Myocyte (in vitro differentiated cells): Measurements from ENCODE around the gene GAB2. TPM values are rescaled to one million over a fixed set of nuclear protein-coding genes. Genes with fewer than 3 reads are reported as not detected.
"Not testable (repeated sequence)": the region's sequence is repeated elsewhere in the genome, so short reads cannot be mapped to it uniquely, and the experiment has no call there.

Experiments
- DNase-seq: peaks from one replicate; pipeline ENCODE4 v3.0.0-alpha.2; 2012; ENCODE audit warnings: low read depth
- total RNA-seq: library from RNA; depleted of rRNA; stranded (reverse); fragments of >200 nt; gene quantifications from 2 replicates; pipeline ENCODE4 v1.2.3, GENCODE V29; 2014

GAB2 gene
- total RNA-seq, 1 donor from 2014 or later = 38.0 TPM

GRCh38 chr11:78189851-78190250 is 227.8 kb downstream of the GAB2 start:
- DNase-seq = no peak

GRCh38 chr11:78189174-78189724 is 228.4 kb downstream of the GAB2 start:
- DNase-seq = no peak

GRCh38 chr11:78188286-78189173 is 229.1 kb downstream of the GAB2 start, which contains the start of the genes KCTD21 and USP35:
KCTD21 (minus strand) TSS chr11:78188626; CDS start chr11:78174554, 14,072 bp downstream.
USP35 (plus strand) TSS chr11:78188919; CDS start chr11:78196246, 7,327 bp downstream.
- peak; percentile 98 for DNase-seq

GRCh38 chr11:78187366-78188285 is 230.0 kb downstream of the GAB2 start:
- DNase-seq = no peak

- DNase-seq = no peak
These were observed 236.4 kb downstream of the GAB2 start for GRCh38 chr11:78181185-78181584.

GRCh38 chr11:78180751-78181150 is 236.9 kb downstream of the GAB2 start:
- DNase-seq = no peak

- DNase-seq = no peak
These were observed 238.1 kb downstream of the GAB2 start for GRCh38 chr11:78179459-78180071.

- no peak for DNase-seq
These were observed 240.4 kb downstream of the GAB2 start for GRCh38 chr11:78177216-78177615.

GRCh38 chr11:78176605-78177141 is 240.9 kb downstream of the GAB2 start:
- no peak for DNase-seq

- DNase-seq = not testable (repeated sequence)
These were observed 241.8 kb downstream of the GAB2 start for GRCh38 chr11:78175862-78176261.

- DNase-seq = no peak
These were observed 245.7 kb downstream of the GAB2 start for GRCh38 chr11:78171951-78172350.

GRCh38 chr11:78170874-78171549 is 246.6 kb downstream of the GAB2 start:
- no peak for DNase-seq

- no peak for DNase-seq
These were observed 247.2 kb downstream of the GAB2 start for GRCh38 chr11:78170413-78170812.

GRCh38 chr11:78168539-78169477 is 248.8 kb downstream of the GAB2 start:
- peak; percentile 55 for DNase-seq

- DNase-seq = no peak
These were observed 250.7 kb downstream of the GAB2 start for GRCh38 chr11:78166855-78167469.
